Right lobe of liver (tissue), 4 donors: ENCODE measurements around the gene HECW1.

Experiments used
- POLR2A ChIP-seq: fragments of 450-650 bp; IDR thresholded peaks from one replicate; pipeline ENCODE4 v1.6.1; 2017; ENCODE audit warnings: antibody characterized with exemption, mild to moderate bottlenecking
- TF ChIP-seq, protein P1 (sequence below), 4 donors: fragments of 200-600 bp in 3 of 4; fragments of 450-650 bp in 1 of 4; IDR thresholded peaks; one replicate each; pipeline versions ENCODE4 v1.5.1 to v1.8.0; 2016 to 2022; ENCODE audit warnings: antibody characterized with exemption in 4 of 4, mild to moderate bottlenecking in 2 of 4
- donor health status: DM: no; HTN: no; CAD: no.
- donor health status: DM: no; HTN: no; CAD: no.
- donor health status: DM: no; HTN: yes; CAD: no.

DNA sequence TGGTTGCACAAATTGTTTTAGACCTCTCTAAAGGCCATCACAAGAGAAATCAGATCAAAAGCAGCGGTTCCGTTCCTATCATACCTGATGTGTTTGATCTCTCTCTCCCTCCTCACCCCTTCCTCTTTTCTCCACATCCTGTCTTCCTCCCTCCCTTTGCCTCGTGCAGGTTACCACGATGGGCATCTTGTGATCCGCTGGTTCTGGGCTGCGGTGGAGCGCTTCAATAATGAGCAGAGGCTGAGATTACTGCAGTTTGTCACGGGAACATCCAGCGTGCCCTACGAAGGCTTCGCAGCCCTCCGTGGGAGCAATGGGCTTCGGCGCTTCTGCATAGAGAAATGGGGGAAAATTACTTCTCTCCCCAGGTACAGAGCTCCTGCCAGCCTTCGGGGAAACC is 442.0 kb downstream of the HECW1 start:
- TF ChIP-seq, protein P1, sequence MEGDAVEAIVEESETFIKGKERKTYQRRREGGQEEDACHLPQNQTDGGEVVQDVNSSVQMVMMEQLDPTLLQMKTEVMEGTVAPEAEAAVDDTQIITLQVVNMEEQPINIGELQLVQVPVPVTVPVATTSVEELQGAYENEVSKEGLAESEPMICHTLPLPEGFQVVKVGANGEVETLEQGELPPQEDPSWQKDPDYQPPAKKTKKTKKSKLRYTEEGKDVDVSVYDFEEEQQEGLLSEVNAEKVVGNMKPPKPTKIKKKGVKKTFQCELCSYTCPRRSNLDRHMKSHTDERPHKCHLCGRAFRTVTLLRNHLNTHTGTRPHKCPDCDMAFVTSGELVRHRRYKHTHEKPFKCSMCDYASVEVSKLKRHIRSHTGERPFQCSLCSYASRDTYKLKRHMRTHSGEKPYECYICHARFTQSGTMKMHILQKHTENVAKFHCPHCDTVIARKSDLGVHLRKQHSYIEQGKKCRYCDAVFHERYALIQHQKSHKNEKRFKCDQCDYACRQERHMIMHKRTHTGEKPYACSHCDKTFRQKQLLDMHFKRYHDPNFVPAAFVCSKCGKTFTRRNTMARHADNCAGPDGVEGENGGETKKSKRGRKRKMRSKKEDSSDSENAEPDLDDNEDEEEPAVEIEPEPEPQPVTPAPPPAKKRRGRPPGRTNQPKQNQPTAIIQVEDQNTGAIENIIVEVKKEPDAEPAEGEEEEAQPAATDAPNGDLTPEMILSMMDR (IDR thresholded peaks at IDR 0.05) = no peak
- no peak for TF ChIP-seq POLR2A
